ENCODE results near the gene KRT15.
A peak's percentile ranks its signal among the peaks of the same experiment; 100 is the strongest.

Gene KRT15

GRCh38 chr17:41518789-41519449, at the start of gene KRT15:
TSS of gene KRT15 (minus strand) at chr17:41518890. CDS start at chr17:41518827, 63 bp downstream.
- DNase-seq = no peak

- DNase-seq = peak; percentile 9
These were observed 48.6 kb upstream of the KRT15 start for GRCh38 chr17:41567317-41567716.

- DNase-seq = no peak
These were observed 46.6 kb upstream of the KRT15 start for GRCh38 chr17:41565338-41565737.

- no peak for DNase-seq
These were observed 45.0 kb upstream of the KRT15 start for GRCh38 chr17:41563607-41564170.

GRCh38 chr17:41561554-41561953, 42.9 kb upstream of the KRT15 start:
- no peak for DNase-seq

GRCh38 chr17:41559548-41559947, 40.9 kb upstream of the KRT15 start:
- DNase-seq = no peak

GRCh38 chr17:41556931-41557330, 38.2 kb upstream of the KRT15 start:
- DNase-seq = no peak

GRCh38 chr17:41556306-41556705, 37.6 kb upstream of the KRT15 start:
- no peak for DNase-seq

- no peak for DNase-seq
These were observed 36.6 kb upstream of the KRT15 start for GRCh38 chr17:41555105-41555887.

GRCh38 chr17:41553987-41554680, 35.4 kb upstream of the KRT15 start:
- DNase-seq = no peak

- no peak for DNase-seq
These were observed 34.5 kb upstream of the KRT15 start for GRCh38 chr17:41553176-41553575.

- no peak for DNase-seq
These were observed 33.8 kb upstream of the KRT15 start for GRCh38 chr17:41552455-41552854.

- DNase-seq = no peak
These were observed 32.7 kb upstream of the KRT15 start for GRCh38 chr17:41551365-41551764.

- DNase-seq = no peak
These were observed 30.9 kb upstream of the KRT15 start for GRCh38 chr17:41549596-41550039.

- peak; percentile 86 for DNase-seq
These were observed 30.3 kb upstream of the KRT15 start for GRCh38 chr17:41548844-41549595.

- no peak for DNase-seq
These were observed 29.5 kb upstream of the KRT15 start for GRCh38 chr17:41547921-41548843.

GRCh38 chr17:41547378-41547841, 28.7 kb upstream of the KRT15 start:
- DNase-seq = no peak

GRCh38 chr17:41546819-41547218, 28.1 kb upstream of the KRT15 start:
- no peak for DNase-seq

GRCh38 chr17:41545829-41546410, 27.2 kb upstream of the KRT15 start:
- no peak for DNase-seq

GRCh38 chr17:41544935-41545334, 26.2 kb upstream of the KRT15 start:
- no peak for DNase-seq

GRCh38 chr17:41544491-41544892, 25.8 kb upstream of the KRT15 start:
- no peak for DNase-seq

All from CD4-positive, alpha-beta T cell treated with Interleukin-21 for 1 hour (primary cell).